Nucleus accumbens (tissue), 56 donors: ENCODE measurements around the gene HDAC9.
"Not testable (repeated sequence)": the region's sequence is repeated elsewhere in the genome, so short reads cannot be mapped to it uniquely, and the experiment has no call there.

ENCODE experiments used
- DNase-seq, 56 donors: peaks; one replicate each; lab custom pipeline; 2025; lab: John Stamatoyannopoulos, UW

The HDAC9 gene

GRCh38 chr7:18993933-18994668, 498.6 kb downstream of the HDAC9 start:
- DNase-seq, result no peak

DNA sequence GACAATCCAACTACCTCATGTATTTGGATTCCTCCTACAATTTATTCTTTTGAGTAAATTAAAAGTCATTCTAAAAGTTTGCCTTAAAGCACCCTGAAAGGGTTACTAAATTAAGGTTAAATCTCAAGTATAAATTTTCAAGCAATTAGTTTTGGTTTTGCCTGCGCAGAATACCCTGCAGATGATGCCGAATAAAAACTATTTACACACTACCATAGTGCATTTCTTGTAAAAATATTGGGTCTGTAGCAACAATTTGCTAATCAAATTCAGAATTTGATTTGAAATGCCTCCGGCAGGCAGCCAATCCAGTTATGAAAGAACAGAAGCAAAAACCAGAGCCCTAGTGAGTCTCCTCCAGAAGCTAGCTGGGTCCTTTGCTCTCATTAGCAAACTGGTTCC, 499.7 kb downstream of the HDAC9 start:
- no peak for DNase-seq

DNA sequence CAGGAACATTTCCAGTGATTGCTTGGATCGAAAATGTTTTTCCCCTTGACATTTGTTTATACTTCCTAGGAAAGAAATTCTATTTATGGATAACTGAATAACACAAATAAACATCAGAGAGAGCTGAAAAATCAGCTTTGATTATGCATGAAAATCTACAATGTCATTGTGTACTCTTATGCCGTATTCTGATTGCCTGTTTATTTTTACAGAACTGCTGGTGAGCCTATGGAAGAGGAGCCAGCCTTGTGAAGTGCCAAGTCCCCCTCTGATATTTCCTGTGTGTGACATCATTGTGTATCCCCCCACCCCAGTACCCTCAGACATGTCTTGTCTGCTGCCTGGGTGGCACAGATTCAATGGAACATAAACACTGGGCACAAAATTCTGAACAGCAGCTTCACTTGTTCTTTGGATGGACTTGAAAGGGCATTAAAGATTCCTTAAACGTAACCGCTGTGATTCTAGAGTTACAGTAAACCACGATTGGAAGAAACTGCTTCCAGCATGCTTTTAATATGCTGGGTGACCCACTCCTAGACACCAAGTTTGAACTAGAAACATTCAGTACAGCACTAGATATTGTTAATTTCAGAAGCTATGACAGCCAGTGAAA, 500.4 kb downstream of the HDAC9 start:
- DNase-seq, result no peak

- no peak for DNase-seq
These were observed 501.0 kb downstream of the HDAC9 start for GRCh38 chr7:18996583-18996982.

DNA sequence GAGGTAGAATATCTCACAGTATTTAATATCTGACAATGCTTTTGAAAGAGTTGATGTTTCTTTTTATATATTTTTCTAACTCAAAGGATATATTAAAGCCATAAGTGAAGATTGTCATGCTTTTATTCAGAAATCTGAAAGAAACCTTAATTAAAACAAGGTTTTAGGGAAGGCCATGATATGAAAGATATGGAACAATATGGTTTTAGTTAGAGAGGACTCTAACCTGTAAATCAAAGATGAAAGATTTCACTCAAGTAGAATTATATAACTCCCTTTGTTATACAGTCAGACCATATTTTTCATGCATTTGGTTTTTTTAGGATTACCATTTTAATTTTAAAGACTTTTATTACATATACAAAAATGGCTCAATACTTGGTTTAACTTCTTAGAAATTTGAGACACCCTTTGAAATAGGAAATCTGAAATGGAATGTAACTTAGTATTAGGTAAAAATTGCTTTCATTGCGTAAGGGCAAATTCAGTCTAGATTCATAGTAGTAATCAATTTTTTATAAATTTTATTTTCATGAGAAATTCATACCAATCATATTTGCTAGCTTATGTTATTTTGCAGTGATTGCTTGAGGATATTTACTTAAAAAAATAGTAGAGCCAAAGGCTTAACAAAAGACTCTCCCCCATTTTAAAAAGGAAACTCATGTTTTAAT, 502.1 kb downstream of the HDAC9 start:
- DNase-seq, result no peak

DNA sequence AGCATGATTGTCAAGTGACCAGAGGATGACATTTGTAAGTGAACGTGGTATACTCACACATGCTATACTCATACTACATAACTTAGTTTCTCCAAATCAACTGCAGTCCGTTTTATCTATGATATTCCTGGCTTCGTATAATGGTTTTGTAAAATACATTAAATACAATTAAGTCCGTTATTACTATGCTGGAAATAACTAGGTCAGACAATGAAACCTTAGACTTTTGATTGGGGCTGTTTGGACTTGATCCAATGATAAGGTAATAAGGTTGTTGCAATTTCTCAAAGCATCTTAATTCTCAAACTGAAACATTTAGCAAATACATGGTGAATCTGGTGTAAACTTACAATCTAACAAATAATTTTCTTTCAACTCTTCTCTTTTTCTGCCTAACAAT, 504.9 kb downstream of the HDAC9 start:
- DNase-seq, result no peak

- no peak for DNase-seq
These were observed 506.3 kb downstream of the HDAC9 start for GRCh38 chr7:19001854-19002253.

DNA sequence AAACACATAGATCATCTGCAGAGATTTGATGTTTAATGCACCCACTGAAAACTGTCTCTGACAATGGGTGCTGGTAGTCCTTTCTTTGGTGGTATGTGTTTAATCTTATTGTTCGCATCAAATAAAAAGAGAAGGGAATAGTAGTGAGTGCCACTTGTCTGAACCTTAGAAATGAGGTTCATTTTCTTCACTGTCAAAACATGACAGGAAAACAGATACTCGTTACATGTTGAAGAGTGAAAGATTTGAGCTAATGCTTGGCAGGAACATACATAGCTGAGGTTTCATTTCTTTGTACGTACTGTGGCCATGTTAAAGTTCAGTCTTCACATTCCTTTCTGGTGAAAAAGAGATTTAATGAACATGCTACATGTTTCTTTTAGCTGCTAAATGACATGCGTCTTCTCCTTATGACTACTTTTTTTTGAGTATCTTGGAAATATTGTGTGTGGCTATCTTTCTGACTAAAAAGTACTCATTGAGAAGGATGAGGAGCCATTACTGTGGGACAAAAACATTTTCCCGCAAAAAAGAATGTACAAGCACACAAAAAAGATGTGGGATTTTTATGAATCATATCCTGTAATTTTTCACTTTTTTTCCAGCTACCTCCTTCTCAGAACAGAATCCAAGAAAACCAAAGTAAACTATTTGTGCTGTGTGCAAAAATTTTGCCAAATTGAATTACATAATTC, 513.8 kb downstream of the HDAC9 start:
- DNase-seq, result no peak

- DNase-seq, result no peak
These were observed 514.4 kb downstream of the HDAC9 start for GRCh38 chr7:19009936-19010280.

- DNase-seq, result no peak
These were observed 515.7 kb downstream of the HDAC9 start for GRCh38 chr7:19011212-19011611.

DNA sequence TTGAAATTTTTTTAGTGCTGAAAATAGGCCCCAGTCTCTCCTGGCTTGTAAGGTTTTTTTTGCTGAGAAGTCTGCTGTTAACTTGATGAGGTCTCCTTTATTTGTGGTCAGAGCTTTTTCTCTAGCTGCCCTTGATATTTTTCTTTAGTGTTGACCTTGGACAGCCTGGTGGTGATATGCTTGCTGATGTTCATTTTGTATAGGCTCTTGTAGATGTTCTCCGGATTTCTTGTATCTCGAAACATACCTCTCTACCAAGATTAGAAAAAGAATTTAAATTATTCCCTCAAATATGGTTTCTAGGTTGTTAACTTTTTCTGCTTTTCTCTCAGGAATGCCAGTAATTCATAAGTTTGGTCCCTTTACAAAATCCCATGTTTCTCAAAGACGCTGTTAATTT, 519.5 kb downstream of the HDAC9 start:
- no peak for DNase-seq

DNA sequence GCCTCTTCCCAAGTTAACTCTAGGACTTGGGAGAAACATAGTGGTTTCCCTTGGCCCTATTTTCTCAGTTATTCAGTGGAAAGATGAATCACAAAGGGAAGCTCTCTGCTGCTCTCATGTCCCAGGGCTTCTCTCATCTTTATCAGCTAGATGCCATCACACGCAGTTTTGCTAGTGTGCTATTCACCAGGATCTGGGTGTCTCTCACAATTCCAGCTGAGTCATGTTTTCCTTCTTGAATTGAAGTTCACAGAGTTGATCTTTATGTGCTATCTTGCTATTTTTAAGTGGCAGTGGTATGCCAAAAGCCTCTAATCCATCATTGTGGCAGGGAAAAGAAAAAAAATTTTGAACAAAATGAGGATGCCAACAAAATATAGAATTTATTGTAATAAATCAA, 520.6 kb downstream of the HDAC9 start:
- DNase-seq, result no peak

DNA sequence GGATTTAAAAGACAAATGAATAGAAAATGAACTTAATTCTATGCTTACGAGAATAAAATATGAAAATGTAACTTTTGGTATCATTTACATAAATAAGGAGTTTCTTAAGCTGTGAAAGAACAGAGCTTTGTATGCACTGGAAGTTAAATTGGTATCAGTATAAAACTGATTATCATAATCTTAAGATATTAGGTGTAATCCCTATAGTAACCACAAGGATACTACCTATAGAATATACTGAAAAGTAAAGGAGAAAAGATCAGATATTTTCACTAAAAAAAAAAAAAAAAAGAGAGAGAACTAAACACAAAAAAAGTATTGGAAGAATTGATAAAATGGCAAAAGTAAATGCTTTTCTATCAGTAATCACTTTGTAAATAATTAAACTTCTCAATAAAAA, 521.8 kb downstream of the HDAC9 start:
- DNase-seq, result no peak

- DNase-seq, result no peak
These were observed 524.5 kb downstream of the HDAC9 start for GRCh38 chr7:19020062-19020461.

- no peak for DNase-seq
These were observed 525.2 kb downstream of the HDAC9 start for GRCh38 chr7:19020711-19021110.

DNA sequence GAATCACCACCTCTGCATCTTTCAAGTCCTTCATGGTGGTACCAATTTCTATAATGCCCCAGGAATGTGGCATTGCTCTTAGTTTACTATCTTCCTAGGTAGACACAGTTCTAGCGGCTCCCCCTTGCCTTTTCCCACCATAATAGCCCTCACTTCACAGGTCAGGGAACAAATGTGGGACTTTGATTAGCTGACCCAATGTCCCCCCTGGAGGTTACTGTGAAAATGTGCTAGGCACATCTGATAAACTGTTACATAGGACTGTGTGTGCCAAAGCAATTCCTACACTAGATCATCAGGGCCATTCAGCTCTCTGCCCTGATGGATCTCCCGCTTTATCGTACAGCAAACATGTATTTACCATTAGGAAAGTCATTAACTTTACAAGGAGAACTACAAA, 527.9 kb downstream of the HDAC9 start:
- no peak for DNase-seq

GRCh38 chr7:19024261-19024660, 528.7 kb downstream of the HDAC9 start:
- DNase-seq, result no peak

DNA sequence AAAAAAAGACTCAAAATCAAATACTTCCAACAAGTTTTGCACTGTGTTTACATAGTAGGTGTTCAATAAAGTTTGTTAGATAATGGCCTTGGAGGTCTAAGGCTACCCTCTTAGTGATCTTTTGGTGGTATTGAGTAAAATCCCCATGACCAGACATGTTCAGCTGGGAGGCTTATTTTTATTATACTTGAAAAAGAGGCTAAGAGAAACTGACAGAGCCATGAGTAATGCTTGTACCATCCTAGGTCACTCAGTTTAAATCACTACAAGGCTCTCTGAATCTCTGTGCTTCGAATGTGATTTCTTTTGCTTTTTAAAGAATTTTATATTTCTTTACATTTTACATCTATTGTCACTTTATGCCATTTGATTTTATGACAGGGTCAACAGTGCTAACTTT, 531.3 kb downstream of the HDAC9 start:
- DNase-seq, result no peak

- DNase-seq, result no peak
These were observed 534.7 kb downstream of the HDAC9 start for GRCh38 chr7:19030281-19030680.

GRCh38 chr7:19032942-19033341, 537.4 kb downstream of the HDAC9 start:
- not testable (repeated sequence) for DNase-seq

GRCh38 chr7:19051767-19052375, 556.3 kb downstream of the HDAC9 start:
- peak in 3 of 56 donors; percentile 0 to 1 (median 0) for DNase-seq
